ENCODE data around the gene CFAP45.

Gene CFAP45

DNA sequence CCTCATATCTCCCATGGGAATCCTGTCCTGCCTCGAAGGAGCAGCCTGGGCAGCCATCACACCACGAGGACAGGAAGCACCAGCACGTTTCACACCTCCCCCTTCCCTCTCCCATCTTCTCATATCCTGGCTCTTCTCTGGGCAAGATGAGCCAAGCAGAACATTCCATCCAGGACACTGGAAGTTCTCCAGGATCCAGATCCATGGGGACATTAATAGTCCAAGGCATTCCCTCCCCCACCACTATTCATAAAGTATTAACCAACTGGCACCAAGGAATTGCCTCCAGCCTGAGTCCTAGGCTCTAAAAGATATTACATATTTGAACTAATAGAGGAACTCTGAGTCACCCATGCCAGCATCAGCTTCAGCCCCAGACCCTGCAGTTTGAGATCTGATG is 64.6 kb downstream of the CFAP45 start:
- no peak for DNase-seq (ENCODE audit: low spot score)
- in situ Hi-C loops (cut with MboI; ENCODE audit: low sequenced_read_pairs, unreplicated experiment) = no loop called here
- TF ChIP-seq, protein P1, sequence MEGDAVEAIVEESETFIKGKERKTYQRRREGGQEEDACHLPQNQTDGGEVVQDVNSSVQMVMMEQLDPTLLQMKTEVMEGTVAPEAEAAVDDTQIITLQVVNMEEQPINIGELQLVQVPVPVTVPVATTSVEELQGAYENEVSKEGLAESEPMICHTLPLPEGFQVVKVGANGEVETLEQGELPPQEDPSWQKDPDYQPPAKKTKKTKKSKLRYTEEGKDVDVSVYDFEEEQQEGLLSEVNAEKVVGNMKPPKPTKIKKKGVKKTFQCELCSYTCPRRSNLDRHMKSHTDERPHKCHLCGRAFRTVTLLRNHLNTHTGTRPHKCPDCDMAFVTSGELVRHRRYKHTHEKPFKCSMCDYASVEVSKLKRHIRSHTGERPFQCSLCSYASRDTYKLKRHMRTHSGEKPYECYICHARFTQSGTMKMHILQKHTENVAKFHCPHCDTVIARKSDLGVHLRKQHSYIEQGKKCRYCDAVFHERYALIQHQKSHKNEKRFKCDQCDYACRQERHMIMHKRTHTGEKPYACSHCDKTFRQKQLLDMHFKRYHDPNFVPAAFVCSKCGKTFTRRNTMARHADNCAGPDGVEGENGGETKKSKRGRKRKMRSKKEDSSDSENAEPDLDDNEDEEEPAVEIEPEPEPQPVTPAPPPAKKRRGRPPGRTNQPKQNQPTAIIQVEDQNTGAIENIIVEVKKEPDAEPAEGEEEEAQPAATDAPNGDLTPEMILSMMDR (IDR thresholded peaks at IDR 0.05; ENCODE audit: borderline replicate concordance, control extremely low read depth, extremely low read depth, insufficient read depth, missing control alignments) = no peak

DNA sequence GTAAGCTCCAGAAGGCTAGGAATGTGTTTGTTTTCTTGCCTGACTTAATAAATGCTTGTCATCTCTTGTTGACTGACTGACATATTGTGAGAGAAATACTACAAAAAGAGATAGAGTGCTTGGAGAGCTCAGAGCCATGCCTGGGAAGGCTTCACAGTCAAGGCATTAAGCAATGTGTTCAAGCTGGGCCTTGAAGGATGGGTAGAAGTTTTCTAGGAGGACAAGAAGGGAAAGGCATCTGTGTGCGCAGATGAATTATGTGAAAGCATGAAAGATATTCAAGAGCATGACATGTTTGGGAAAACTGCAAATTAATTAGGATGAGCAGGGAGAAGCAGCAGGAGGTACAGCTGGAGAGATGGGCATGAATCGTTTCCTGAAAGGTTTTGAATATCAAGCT is 67.7 kb downstream of the CFAP45 start:
- TF ChIP-seq, protein P1 (IDR thresholded peaks at IDR 0.05; ENCODE audit: borderline replicate concordance, control extremely low read depth, extremely low read depth, insufficient read depth, missing control alignments) = no peak
- in situ Hi-C loops (cut with MboI; ENCODE audit: low sequenced_read_pairs, unreplicated experiment) = no loop called here
- no peak for DNase-seq (ENCODE audit: low spot score)

DNA sequence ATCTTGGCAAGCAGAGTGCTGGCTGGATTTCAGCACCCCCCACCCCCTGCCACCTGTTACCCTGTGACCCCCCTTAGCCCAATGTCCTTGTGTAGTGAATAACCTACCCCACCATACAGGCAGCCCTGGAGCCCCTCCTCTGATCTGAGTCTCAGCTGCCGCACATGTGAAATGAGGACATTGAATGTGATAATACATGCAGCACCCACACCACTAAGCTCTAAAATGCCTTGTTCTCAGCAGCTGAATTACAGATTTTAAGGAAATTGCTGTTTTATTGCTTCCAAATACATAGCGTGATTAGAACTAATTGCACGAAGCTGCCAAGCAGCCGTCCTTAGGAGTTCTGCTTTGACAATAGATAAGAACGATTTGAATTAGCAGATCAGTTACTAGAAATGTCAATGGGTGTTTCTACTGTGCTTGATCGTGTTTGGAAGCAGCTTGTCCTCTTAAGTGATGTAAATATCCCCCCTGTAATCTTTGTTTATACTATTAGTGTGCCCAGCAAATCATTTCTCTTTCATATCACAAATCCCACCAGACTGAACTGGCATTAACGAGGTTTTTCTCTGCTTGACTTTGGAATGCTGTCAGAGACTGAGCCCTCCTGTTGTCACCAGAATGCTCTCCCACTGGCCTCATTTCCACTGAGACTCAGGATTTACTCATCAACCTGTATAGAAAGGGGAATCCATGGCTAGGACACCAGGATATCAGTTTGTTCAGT is 68.4 kb downstream of the CFAP45 start:
- in situ Hi-C loops (cut with MboI; ENCODE audit: low sequenced_read_pairs, unreplicated experiment) = no loop called here
- TF ChIP-seq, protein P1 (IDR thresholded peaks at IDR 0.05; ENCODE audit: borderline replicate concordance, control extremely low read depth, extremely low read depth, insufficient read depth, missing control alignments) = no peak
- no peak for DNase-seq (ENCODE audit: low spot score)

DNA sequence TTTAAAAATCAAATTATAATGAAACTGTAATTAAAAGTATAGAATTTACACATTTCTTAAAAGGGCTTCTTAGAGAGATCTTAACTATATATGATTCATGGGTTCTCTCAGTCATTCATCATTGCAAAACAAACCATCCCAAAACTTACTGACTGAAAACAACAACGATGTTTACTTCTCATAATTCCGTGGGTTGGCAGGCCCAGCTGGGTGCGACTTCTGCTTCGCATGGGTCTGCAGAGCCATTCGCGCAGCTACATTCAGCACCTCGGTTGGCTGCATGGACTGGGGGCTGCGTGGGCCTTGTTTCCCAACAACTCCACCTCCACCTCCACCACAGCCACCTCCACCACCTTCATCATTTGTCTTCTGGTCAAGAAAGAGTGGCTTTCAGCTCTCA is 69.2 kb downstream of the CFAP45 start:
- in situ Hi-C loops (cut with MboI; ENCODE audit: low sequenced_read_pairs, unreplicated experiment) = no loop called here
- DNase-seq (ENCODE audit: low spot score) = no peak
- TF ChIP-seq, protein P1 (IDR thresholded peaks at IDR 0.05; ENCODE audit: borderline replicate concordance, control extremely low read depth, extremely low read depth, insufficient read depth, missing control alignments) = no peak

DNA sequence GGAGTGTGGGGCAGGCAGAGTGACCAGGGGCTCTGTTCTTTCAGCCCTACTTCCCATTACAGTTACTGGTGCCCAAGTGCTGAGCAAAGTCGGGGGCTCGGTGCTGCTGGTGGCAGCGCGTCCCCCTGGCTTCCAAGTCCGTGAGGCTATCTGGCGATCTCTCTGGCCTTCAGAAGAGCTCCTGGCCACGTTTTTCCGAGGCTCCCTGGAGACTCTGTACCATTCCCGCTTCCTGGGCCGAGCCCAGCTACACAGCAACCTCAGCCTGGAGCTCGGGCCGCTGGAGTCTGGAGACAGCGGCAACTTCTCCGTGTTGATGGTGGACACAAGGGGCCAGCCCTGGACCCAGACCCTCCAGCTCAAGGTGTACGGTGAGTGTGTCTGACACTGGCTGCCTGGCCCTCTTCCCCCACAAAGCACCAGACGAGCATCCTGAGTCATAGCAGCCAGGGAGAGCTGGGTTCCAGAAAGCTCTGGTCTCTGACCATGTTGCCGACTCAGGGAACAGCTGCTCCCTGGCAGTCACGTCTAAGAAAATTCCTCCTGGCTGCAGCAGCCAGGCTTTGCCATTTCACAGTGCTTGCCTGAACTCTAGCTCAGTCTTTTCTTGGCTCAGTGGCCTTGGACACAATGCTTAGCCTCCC is 70.0 kb downstream of the CFAP45 start:
- no peak for DNase-seq (ENCODE audit: low spot score)
- in situ Hi-C loops (cut with MboI; ENCODE audit: low sequenced_read_pairs, unreplicated experiment) = no loop called here
- TF ChIP-seq, protein P1 (IDR thresholded peaks at IDR 0.05; ENCODE audit: borderline replicate concordance, control extremely low read depth, extremely low read depth, insufficient read depth, missing control alignments) = no peak

DNA sequence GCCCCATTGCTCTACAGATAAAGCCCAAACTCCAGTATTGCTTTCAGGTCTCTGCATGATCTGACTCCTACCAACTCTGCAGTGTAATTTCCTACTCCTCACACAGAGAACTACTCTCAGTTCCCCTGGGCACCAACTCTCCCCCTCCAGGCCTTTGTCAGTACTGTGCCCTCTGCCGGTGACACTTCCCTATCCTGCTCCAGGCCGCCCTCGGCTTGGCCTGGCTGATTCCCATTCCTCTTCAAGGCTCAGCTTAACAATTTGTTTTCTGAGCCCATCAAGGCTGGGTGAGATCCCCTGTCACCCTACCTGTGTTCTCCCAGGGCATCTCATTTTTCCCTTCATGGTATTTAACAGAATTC is 70.7 kb downstream of the CFAP45 start:
- in situ Hi-C loops (cut with MboI; ENCODE audit: low sequenced_read_pairs, unreplicated experiment) = no loop called here
- DNase-seq (ENCODE audit: low spot score) = peak; percentile 62
- TF ChIP-seq, protein P1 (IDR thresholded peaks at IDR 0.05; ENCODE audit: borderline replicate concordance, control extremely low read depth, extremely low read depth, insufficient read depth, missing control alignments) = peak; percentile 23

Measured in GM13976 (cell line).